ENCODE data around the gene TARM1. TPM values are rescaled to one million over a fixed set of nuclear protein-coding genes. Genes with fewer than 3 reads are reported as not detected.

The TARM1 gene
- not detected for total RNA-seq
- not detected for polyA plus RNA-seq

- H3K4me1 Mint-ChIP-seq, result no peaks in the 10 kb centered on the region
- H3K4me3 Mint-ChIP-seq, result no peak within 1 kb of the TSS
- H3K9me3 Mint-ChIP-seq, result peaks cover 0 to 6% (median 3%) of the 10 kb centered on the region in 7 donors
- Histone ChIP-seq H3K27ac (ENCODE audit: insufficient read depth, low read length, poor library complexity, severe bottlenecking) (no peak within 1 kb of the TSS), H3K36me3 (ENCODE audit: control insufficient read depth, insufficient read depth, low read length) (no peaks in the 10 kb centered on the region), H3K9me3 (ENCODE audit: control insufficient read depth in 2 of 2, low read length in 2 of 2) (peaks cover 5 to 13% of the 10 kb centered on the region in 2 experiments), H3K4me3 (ENCODE audit: low read depth, low read length) (no peak within 1 kb of the TSS), H3K27me3 (ENCODE audit: control insufficient read depth, insufficient read depth, low read length) (no peaks in the 10 kb centered on the region), H3K4me1 (ENCODE audit: control insufficient read depth, insufficient read depth, low read length, poor library complexity, severe bottlenecking) (no peaks in the 10 kb centered on the region)
- H3K36me3 Mint-ChIP-seq, result no peaks in the 10 kb centered on the region
- H3K27me3 Mint-ChIP-seq, result no peaks in the 10 kb centered on the region
- no peak within 1 kb of the TSS for H3K27ac Mint-ChIP-seq
- DNase-seq, result no peak
- no peak for ATAC-seq (ENCODE audit: low read depth in 2 of 2)
Measured at GRCh38 chr19:54081032-54081431, at the start of gene TARM1. Gene TARM1 (minus strand): TSS chr19:54081365. CDS start chr19:54081340, 25 bp downstream.

GRCh38 chr19:54129617-54129996 is 48.4 kb upstream of the TARM1 start:
- Histone ChIP-seq H3K27me3 (ENCODE audit: control insufficient read depth, insufficient read depth, low read length) (no peaks in the 10 kb centered on the region), H3K4me1 (ENCODE audit: control insufficient read depth, insufficient read depth, low read length, poor library complexity, severe bottlenecking) (no peaks in the 10 kb centered on the region), H3K36me3 (ENCODE audit: control insufficient read depth, insufficient read depth, low read length) (peaks cover 46% of the 10 kb centered on the region), H3K27ac (ENCODE audit: insufficient read depth, low read length, poor library complexity, severe bottlenecking) (no peak overlapping the region), H3K9me3 (ENCODE audit: control insufficient read depth in 2 of 2, low read length in 2 of 2) (no peaks in the 10 kb centered on the region), H3K4me3 (ENCODE audit: low read depth, low read length) (no peak overlapping the region)
- Mint-ChIP-seq H3K27me3 (no peaks in the 10 kb centered on the region), H3K36me3 (peaks cover 12% of the 10 kb centered on the region), H3K4me3 (no peak overlapping the region), H3K4me1 (peaks cover 0 to 5% (median 2%) of the 10 kb centered on the region in 4 donors), H3K9me3 (no peaks in the 10 kb centered on the region), H3K27ac (no peak overlapping the region)
- no peak for DNase-seq
- no peak for ATAC-seq (ENCODE audit: low read depth in 2 of 2)

DNA sequence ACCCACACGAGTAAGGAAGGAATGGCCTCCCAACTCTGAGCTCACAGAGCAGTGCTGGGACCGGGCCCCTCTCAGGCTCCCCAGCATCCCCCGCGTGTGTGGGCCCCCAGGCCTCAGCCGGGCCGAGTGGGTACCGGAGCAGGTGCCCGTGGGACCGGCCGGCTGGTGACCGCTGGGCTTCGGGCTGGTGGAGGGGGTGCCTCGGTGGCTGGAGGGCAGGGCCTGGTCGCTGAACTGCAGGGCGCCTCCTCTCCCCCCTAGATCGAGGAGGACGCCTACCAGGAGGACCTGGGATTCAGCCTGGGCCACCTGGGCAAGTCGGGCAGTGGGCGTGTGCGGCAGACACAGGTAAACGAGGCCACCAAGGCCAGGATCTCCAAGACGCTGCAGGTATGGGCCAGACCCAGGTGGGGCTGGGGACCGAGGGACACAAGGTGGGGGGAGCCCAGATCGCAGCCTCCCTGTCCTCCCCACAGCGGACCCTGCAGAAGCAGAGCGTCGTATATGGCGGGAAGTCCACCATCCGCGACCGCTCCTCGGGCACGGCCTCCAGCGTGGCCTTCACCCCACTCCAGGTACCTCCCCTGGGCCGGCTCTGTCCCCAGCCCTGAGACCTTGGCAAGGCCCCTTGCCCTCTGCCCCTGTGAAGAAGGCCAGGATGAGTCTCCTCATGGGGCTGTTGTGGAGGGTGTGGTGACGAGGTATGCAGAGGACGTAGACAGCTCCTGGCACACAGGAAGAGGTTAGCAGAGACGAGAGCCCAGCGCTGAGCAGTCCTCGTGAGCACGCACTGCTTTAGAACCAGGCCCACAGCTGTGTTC is 47.8 kb upstream of the TARM1 start:
- peaks cover 51% of the 10 kb centered on the region for H3K36me3 ChIP-seq (ENCODE audit: control insufficient read depth, insufficient read depth, low read length)
- H3K27ac Mint-ChIP-seq, result no peak overlapping the region
- ATAC-seq (ENCODE audit: low read depth in 2 of 2) (no peak), DNase-seq (no peak)
- H3K9me3 Mint-ChIP-seq, result no peaks in the 10 kb centered on the region
- H3K27ac ChIP-seq (ENCODE audit: insufficient read depth, low read length, poor library complexity, severe bottlenecking), result no peak overlapping the region
- no peaks in the 10 kb centered on the region for H3K4me1 Mint-ChIP-seq
- H3K4me3 Mint-ChIP-seq, result no peak overlapping the region
- peaks cover 12% of the 10 kb centered on the region for H3K36me3 Mint-ChIP-seq
- H3K9me3 ChIP-seq (ENCODE audit: control insufficient read depth in 2 of 2, low read length in 2 of 2), result no peaks in the 10 kb centered on the region
- no peaks in the 10 kb centered on the region for H3K4me1 ChIP-seq (ENCODE audit: control insufficient read depth, insufficient read depth, low read length, poor library complexity, severe bottlenecking)
- no peak overlapping the region for H3K4me3 ChIP-seq (ENCODE audit: low read depth, low read length)
- H3K27me3 Mint-ChIP-seq, result no peaks in the 10 kb centered on the region
- no peaks in the 10 kb centered on the region for H3K27me3 ChIP-seq (ENCODE audit: control insufficient read depth, insufficient read depth, low read length)

DNA sequence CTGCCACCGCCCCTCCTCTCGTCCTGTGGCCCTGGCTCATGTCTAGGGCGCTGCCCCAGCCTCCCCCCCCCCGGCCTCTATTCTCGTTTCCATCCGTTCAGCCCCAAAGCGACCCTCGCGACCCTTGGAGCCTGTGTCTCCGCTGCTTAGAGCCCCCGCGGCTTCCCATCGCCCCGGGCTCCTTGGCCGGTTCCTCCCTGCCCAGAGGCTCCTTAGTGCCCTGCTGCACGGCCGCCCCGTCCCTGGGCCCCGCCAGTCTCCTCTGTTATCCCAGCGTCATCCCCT is 47.2 kb upstream of the TARM1 start:
- no peaks in the 10 kb centered on the region for H3K4me1 ChIP-seq (ENCODE audit: control insufficient read depth, insufficient read depth, low read length, poor library complexity, severe bottlenecking)
- no peak overlapping the region for H3K4me3 ChIP-seq (ENCODE audit: low read depth, low read length)
- Mint-ChIP-seq H3K27me3 (no peaks in the 10 kb centered on the region), H3K4me1 (no peaks in the 10 kb centered on the region), H3K9me3 (no peaks in the 10 kb centered on the region), H3K27ac (peak overlapping the region in 1 of 3 donors; percentile 76), H3K36me3 (peaks cover 13% of the 10 kb centered on the region), H3K4me3 (no peak overlapping the region)
- peaks cover 57% of the 10 kb centered on the region for H3K36me3 ChIP-seq (ENCODE audit: control insufficient read depth, insufficient read depth, low read length)
- ATAC-seq (ENCODE audit: low read depth in 2 of 2) (no peak), DNase-seq (no peak)
- no peaks in the 10 kb centered on the region for H3K27me3 ChIP-seq (ENCODE audit: control insufficient read depth, insufficient read depth, low read length)
- H3K9me3 ChIP-seq (ENCODE audit: control insufficient read depth in 2 of 2, low read length in 2 of 2), result no peaks in the 10 kb centered on the region
- H3K27ac ChIP-seq (ENCODE audit: insufficient read depth, low read length, poor library complexity, severe bottlenecking), result no peak overlapping the region

DNA sequence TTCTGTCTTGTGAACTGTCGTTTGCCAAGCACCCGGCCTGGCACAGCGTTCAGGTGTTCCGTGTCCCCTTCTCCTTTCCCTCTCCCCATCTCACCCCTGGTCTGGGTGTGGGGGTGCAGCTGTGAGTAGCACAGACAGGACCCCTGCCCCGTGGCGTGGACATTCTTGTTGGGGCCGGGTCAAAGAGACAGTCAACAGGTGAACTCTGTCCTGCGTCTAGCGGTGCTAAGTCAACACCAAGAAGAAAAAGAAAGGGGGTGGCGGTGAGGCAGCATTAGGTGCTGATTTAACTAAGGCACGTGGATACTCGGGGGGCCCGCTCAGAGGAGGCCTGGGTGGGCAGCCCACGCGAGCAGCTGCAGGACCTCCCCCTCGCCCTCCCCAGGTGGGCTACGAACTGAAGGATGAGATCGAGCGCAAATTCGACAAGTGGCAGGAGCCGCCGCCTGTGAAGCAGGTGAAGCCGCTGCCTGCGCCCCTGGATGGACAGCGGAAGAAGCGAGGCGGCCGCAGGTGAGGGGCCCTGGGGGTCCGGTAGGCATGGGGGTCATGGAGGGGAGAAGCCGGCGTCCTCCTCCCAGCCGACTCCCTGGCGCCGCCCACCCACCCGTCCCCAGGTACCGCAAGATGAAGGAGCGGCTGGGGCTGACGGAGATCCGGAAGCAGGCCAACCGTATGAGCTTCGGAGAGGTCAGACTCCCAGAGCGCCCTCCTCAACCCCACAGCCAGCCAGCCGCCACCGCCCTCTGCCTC is 46.7 kb upstream of the TARM1 start:
- H3K36me3 Mint-ChIP-seq, result peaks cover 16% of the 10 kb centered on the region
- H3K27ac Mint-ChIP-seq, result no peak overlapping the region
- no peaks in the 10 kb centered on the region for H3K9me3 ChIP-seq (ENCODE audit: control insufficient read depth in 2 of 2, low read length in 2 of 2)
- H3K9me3 Mint-ChIP-seq, result no peaks in the 10 kb centered on the region
- H3K27me3 ChIP-seq (ENCODE audit: control insufficient read depth, insufficient read depth, low read length), result no peaks in the 10 kb centered on the region
- no peaks in the 10 kb centered on the region for H3K4me1 Mint-ChIP-seq
- H3K27ac ChIP-seq (ENCODE audit: insufficient read depth, low read length, poor library complexity, severe bottlenecking), result no peak overlapping the region
- H3K4me3 Mint-ChIP-seq, result no peak overlapping the region
- ATAC-seq (ENCODE audit: low read depth in 2 of 2), result no peak
- H3K4me3 ChIP-seq (ENCODE audit: low read depth, low read length), result no peak overlapping the region
- H3K4me1 ChIP-seq (ENCODE audit: control insufficient read depth, insufficient read depth, low read length, poor library complexity, severe bottlenecking), result no peaks in the 10 kb centered on the region
- H3K36me3 ChIP-seq (ENCODE audit: control insufficient read depth, insufficient read depth, low read length), result peaks cover 62% of the 10 kb centered on the region
- no peaks in the 10 kb centered on the region for H3K27me3 Mint-ChIP-seq
- DNase-seq, result no peak

- ATAC-seq (ENCODE audit: low read depth in 2 of 2) (no peak), DNase-seq (no peak)
- Histone ChIP-seq H3K9me3 (ENCODE audit: control insufficient read depth in 2 of 2, low read length in 2 of 2) (no peaks in the 10 kb centered on the region), H3K4me3 (ENCODE audit: low read depth, low read length) (no peak overlapping the region), H3K4me1 (ENCODE audit: control insufficient read depth, insufficient read depth, low read length, poor library complexity, severe bottlenecking) (no peaks in the 10 kb centered on the region), H3K27me3 (ENCODE audit: control insufficient read depth, insufficient read depth, low read length) (no peaks in the 10 kb centered on the region), H3K36me3 (ENCODE audit: control insufficient read depth, insufficient read depth, low read length) (peaks cover 65% of the 10 kb centered on the region), H3K27ac (ENCODE audit: insufficient read depth, low read length, poor library complexity, severe bottlenecking) (no peak overlapping the region)
- H3K27ac Mint-ChIP-seq, result peak overlapping the region in 1 of 3 donors; percentile 32
- H3K9me3 Mint-ChIP-seq, result no peaks in the 10 kb centered on the region
- H3K36me3 Mint-ChIP-seq, result peaks cover 15% of the 10 kb centered on the region
- no peaks in the 10 kb centered on the region for H3K27me3 Mint-ChIP-seq
- peak overlapping the region in 1 of 4 donors; percentile 44 for H3K4me3 Mint-ChIP-seq
- no peaks in the 10 kb centered on the region for H3K4me1 Mint-ChIP-seq
Measured at GRCh38 chr19:54125713-54126112, 44.5 kb upstream of the TARM1 start.

- ATAC-seq (ENCODE audit: low read depth in 2 of 2) (no peak), DNase-seq (no peak)
- Mint-ChIP-seq H3K36me3 (peaks cover 20% of the 10 kb centered on the region), H3K27me3 (no peaks in the 10 kb centered on the region), H3K4me1 (peaks cover 0 to 2% (median 0%) of the 10 kb centered on the region in 4 donors), H3K27ac (peak overlapping the region in 1 of 3 donors; percentile 32), H3K4me3 (no peak overlapping the region), H3K9me3 (no peaks in the 10 kb centered on the region)
- Histone ChIP-seq H3K4me1 (ENCODE audit: control insufficient read depth, insufficient read depth, low read length, poor library complexity, severe bottlenecking) (no peaks in the 10 kb centered on the region), H3K9me3 (ENCODE audit: control insufficient read depth in 2 of 2, low read length in 2 of 2) (no peaks in the 10 kb centered on the region), H3K27me3 (ENCODE audit: control insufficient read depth, insufficient read depth, low read length) (no peaks in the 10 kb centered on the region), H3K36me3 (ENCODE audit: control insufficient read depth, insufficient read depth, low read length) (peaks cover 71% of the 10 kb centered on the region), H3K27ac (ENCODE audit: insufficient read depth, low read length, poor library complexity, severe bottlenecking) (no peak overlapping the region), H3K4me3 (ENCODE audit: low read depth, low read length) (no peak overlapping the region)
Measured at GRCh38 chr19:54124393-54124792, 43.2 kb upstream of the TARM1 start.

Measured in CD4-positive, CD25-positive, alpha-beta regulatory T cell (primary cell).